CD4-positive, alpha-beta T cell treated with Interleukin-1 beta for 1 hour (primary cell): Measurements from ENCODE around the gene CARMIL1.
"Not testable (repeated sequence)": the region's sequence is repeated elsewhere in the genome, so short reads cannot be mapped to it uniquely, and the experiment has no call there.

Experiments
- DNase-seq, 2 donors: peaks; one replicate each; pipeline ENCODE4 v3.0.0-alpha.2; 2020 to 2022

CARMIL1 gene

DNA sequence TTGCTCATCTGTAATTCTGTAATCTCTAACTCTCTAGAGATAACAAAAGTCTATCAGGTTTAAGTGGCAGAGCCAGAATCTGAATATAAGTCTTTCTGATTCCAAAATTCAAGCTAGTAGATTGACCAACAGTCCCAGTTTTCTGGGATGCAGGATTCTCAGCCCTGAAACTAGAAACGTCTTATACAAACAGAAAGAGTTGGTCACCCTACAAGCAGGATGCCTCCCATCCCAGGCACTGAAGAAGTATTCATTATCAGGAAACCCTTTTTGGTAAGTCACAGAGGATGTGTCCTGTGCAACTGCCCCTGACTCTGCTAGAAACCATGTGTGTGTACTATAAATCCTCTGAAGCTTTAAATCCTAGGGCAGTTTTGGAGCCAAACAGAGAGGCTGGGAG is 135.0 kb downstream of the CARMIL1 start:
- no peak for DNase-seq

GRCh38 chr6:25414755-25415154 is 135.6 kb downstream of the CARMIL1 start:
- no peak for DNase-seq

DNA sequence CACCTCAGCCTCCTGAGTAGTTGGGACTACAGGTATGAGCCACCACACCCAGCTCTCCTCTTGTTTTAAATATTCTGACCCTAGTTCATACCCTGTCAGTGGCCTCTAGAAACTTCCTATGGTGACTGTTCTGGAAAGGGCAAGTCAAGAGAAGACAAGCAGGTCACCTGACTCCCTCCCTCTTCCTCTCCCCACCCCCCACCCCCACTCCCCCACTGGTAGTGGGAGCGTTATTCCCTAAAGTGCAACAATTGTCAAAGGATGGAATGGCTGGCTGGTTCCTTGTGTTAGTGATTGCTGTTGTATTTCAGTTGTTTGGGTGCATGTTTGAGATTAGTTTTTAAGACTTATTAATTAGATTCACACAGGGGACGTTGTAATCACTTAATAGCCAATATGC is 136.1 kb downstream of the CARMIL1 start:
- DNase-seq = no peak

GRCh38 chr6:25415701-25416100 is 136.5 kb downstream of the CARMIL1 start:
- no peak for DNase-seq

- no peak for DNase-seq
Measured at GRCh38 chr6:25417046-25417605, 138.0 kb downstream of the CARMIL1 start.

- DNase-seq = no peak
Measured at GRCh38 chr6:25418454-25419052, 139.4 kb downstream of the CARMIL1 start.

- no peak for DNase-seq
Measured at GRCh38 chr6:25419879-25420278, 140.7 kb downstream of the CARMIL1 start.

DNA sequence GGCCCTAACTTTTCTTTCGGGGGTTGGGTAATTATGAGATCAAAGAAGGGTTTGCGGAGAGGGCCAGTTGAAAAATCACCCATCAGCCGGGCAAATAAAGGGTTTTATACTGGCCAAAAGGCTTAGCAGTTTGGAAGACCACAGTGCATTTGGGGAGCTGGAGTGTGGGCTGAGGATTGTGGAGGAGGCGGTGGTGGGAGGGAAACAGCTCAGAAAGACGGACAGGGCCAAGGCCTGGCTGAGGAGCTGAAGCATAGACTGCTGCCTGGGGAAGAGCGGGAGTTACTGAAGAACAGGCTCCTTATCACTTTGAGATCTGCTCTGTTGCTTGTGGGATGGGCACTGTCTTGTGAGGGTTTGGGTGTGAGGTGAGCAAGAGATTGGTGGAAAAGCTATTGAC is 144.2 kb downstream of the CARMIL1 start:
- no peak for DNase-seq

DNA sequence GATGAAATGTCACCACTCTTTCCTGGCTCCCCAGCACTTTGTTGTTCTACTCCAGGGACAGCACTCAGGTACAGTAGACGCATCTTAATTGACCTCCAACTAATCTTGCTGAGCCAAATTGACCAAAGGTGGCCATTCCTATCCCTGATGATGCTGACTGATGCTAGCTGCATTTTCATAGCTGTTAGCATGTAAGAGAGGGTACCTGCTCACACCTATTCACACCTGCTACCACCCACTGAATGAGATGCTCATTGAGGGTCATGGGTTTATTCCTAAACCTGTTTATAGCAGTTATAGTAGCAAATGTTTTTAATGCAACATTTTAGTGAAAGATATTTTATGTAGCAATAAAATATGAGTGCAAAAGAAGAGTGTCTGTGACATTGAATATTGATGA is 145.1 kb downstream of the CARMIL1 start:
- DNase-seq = no peak

DNA sequence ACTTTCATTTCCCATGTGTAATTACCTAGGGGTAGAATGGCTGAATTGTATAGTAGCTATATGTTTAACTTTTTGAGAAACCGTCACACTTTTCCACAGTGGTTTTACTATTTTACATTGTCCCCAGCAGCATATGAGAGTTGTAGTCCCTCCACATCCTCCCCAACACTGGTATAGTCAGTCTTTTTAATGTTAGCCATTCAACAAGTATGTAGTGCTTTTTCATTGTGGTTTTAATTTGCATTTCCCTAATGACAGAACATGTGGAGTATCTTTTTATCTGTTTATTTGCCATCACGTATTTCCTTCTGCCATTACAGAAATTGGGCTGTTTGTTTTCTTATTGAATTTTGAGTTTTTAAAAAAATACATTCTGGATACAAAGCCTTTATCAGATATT is 148.4 kb downstream of the CARMIL1 start:
- no peak for DNase-seq

DNA sequence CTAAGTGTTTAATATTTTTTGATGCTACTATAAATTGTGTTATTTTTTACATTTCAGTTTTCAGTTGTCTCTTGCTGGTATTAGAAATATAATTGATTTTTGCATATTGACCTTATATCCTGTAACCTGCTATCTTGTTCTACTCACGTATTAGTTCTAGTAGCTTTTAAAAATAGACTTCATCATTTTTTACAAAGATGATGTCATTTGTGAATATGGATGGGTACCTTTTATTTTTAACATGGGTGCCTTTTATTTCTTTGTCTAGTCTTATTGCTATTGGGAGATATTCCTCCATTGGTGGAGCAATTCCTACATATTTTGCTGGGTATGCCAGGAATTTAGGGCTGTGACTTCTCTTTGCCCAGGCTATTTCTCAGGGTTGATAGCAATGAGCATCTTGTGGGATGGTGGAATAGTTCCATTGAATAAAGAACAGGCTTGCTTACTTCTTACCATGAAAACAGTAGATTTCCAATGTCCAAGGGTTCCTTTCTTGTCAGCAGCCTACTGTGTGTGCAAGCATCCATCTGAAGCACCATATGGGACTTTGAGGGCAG is 149.7 kb downstream of the CARMIL1 start:
- DNase-seq = no peak

DNA sequence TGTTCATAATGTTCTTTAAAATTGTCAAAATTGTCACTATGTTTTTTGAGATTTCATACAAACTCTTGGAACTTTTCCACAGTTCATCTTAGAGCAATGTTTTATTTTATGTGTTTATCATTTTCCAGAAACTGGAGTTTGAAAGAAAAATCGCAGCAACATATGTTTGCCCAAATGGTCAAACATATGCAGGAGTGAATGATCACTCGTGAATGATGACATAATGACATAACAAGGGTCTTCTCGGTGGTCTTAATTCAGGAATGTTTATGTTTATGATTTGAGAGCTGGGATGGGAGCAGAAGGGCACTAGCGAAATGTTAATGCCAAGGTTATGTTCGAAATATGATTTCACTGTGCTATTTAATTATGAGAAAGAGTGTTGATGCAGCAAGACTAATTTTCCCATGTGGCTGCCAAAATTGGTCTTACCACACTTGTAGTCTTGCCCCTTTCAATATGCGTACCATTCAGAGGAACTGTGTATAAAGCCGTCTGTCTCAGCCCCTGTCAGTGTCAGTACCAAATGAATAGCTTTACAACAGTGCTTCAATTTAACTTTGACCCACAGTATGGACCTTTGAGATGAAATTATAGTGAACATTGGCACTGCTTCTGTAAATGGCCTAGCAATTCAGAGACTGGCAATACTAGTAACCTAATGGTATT is 152.3 kb downstream of the CARMIL1 start:
- no peak for DNase-seq

- DNase-seq = no peak
Measured at GRCh38 chr6:25431975-25432307, 152.8 kb downstream of the CARMIL1 start.

DNA sequence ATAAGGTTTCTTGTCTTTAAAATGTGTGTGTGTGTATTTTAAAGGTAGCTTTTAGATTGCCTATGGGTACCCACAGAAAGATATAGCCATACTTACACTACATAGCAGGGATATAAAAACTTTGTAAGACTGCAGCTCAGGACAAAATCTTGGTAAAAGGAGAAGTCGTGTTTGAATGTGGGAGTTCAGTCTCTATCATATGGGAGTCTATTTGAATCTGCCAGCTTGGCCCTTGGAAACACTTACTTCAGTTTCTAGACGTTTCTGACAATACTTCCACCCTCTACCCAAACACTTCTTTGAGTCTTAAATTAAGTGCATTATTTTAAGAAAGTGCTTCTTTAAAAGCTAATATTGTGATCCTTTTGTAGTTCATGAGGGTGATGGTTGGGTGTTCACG is 155.7 kb downstream of the CARMIL1 start:
- DNase-seq = no peak

- DNase-seq = no peak
Measured at GRCh38 chr6:25435416-25435985, 156.3 kb downstream of the CARMIL1 start.

DNA sequence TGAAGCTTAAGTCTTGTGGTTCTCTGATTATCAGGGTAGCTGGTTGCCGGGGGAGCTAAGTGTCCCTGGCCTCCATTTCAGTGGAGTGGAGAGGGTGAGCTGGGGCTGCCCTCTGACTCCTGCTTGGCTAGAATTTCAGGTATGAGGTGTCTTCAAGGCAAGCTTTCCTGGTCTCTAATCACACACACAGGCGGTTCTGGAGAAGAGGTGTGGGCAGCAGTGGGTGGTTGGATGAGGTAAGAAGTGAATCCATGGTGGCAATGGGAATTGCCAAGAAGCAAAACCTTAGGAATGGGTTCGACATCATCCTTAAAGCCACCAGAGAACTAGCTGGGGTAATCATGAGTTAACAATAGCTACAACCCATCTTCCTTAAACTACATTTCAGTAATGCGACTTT is 157.6 kb downstream of the CARMIL1 start:
- DNase-seq = no peak

DNA sequence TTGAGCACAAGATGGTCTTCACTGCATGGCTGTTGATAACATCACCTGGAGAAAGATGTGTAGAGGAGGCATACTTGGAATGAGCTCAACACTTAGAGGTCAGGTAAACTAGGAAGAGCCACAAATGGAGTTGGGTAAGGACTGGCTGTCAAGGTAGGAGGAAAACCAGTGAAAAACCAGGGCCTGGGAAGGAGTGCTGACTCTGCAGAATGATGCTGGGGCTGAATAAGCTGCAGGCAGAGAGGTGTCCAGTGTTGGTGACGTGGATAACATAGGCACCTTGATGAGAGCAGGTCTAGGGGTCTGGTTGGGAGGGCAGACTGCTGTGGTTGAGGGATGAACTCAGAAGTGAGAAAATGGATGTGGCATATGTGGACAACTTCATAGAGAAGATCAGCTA is 160.2 kb downstream of the CARMIL1 start:
- no peak for DNase-seq

GRCh38 chr6:25441663-25442270 is 162.6 kb downstream of the CARMIL1 start:
- DNase-seq = no peak

GRCh38 chr6:25442898-25443297 is 163.7 kb downstream of the CARMIL1 start:
- no peak for DNase-seq

DNA sequence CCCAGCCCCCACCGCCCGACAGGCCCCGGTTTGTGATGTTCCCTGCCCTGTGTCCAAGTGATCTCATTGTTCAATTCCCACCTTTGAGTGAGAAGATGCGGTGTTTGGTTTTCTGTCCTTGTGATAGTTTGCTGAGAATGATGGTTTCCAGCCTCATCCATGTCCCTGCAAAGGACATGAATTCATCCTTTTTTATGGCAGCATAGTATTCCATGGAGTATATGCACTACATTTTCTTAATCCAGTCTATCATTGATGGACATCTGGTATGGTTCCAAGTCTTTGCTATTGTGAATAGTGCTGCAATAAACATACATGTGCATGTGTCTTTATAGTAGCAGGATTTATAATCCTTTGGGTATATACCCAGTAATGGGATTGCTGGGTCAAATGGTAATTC is 165.3 kb downstream of the CARMIL1 start:
- DNase-seq = not testable (repeated sequence)

DNA sequence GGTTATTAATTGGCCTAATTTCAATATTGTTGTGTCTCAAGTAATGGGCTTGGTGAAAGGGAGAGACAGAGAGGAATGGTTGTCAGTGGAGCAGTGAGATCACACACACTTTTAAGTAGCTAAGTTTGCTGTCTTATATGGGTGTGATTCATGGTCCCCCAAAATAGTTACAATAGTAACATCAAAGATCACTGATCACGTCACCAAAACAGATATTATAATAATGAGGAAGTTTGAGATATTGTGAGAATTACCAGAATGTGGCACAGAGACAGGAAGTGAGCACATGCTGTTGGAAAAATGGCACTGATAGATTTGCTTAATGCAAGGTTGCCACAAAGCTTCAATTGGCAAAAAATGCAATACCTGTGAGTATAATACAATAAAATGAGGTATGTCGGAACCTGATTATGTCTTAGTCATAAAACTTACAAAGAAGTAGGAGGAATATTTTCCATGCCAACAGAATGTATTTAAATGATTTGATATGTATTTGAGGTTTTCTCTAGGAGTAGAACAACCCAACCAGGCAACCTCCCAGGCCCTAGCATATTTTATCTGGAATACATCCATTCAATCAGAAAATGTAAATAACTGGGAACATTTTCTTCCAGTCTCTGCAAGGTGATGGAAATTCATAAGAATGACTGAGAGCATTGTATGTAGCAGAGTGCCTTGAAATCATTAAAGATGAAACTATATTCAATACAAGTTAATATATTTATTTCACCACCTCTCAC is 167.8 kb downstream of the CARMIL1 start:
- DNase-seq = no peak

GRCh38 chr6:25447570-25447929 is 168.4 kb downstream of the CARMIL1 start:
- peak in 1 of 2 donors; percentile 46 for DNase-seq

DNA sequence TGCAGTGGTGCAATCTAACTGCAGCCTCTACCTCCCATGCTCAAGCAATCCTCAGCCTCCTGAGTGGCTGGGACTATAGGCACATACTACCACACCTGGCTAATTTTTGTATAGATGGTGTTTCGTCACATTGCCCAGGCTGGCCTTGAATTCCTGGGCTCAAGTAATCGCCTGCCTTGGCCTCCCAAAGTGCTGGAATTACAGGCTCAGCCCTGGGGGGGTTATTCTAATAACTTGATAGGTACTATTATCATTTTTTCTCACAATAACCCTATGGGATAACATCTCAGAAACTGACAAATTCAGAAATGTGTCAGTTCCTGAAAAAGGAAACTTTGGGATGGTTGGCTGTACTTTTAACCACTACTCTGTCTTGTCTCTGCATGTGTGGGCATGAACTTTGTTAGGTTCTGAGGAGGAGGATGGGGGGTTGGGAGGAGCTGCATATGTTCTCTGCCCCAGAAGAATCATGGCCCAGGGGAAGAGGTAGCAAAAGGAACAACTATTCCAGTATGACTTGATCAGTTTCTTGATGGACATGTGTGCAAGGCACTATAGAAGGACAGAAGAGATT is 169.9 kb downstream of the CARMIL1 start:
- no peak for DNase-seq
